HCEC 1CT (cell line): Measurements from ENCODE around the gene TTC1.
A peak's percentile ranks its signal among the peaks of the same experiment; 100 is the strongest.
"Not testable (repeated sequence)": the region's sequence is repeated elsewhere in the genome, so short reads cannot be mapped to it uniquely, and the experiment has no call there.

ENCODE experiments used
- DNase-seq: peaks from one replicate; pipeline ENCODE4 v3.0.0-alpha.2; 2017

TTC1 gene

DNA sequence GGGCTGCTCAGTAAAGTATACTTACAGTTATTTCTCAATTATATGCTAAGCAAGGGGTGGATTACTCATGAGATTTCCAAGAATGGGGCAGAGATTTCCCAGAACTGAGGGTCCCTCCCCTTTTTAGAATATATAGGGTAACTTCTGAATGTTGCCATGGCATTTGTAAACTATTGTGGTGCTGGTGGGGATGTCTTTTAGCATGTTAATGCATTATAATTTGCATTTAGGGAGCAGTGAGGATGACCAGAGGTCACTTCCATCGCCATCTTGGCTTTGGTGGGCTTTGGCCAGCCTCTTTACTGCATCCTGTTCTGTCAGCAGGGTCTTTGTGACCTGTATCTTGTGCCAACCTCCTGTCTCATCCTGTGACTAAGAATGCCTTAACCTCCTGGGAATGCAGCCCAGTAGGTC is 35.5 kb downstream of the TTC1 start:
- no peak for DNase-seq

DNA sequence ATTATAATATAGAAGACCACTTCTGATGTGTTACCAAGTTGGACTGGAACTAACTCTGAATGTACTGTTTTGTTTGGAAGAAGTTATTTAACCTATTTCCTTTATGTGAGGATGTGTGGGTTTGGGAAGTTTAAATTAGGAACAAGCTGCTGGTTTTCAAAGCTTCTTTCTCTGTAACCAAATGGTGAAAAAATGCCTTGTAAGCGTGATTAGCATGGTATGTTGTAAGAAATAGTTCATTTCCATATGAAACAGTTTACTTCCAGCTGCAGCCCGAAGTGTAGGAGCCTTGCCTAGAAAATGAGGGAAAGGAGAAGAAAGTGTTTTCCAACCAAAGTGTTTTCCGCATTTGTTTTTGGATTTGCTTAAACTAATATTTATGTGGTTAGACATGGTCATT is 36.0 kb downstream of the TTC1 start:
- DNase-seq = no peak

GRCh38 chr5:160047423-160047822 is 38.5 kb downstream of the TTC1 start:
- no peak for DNase-seq

GRCh38 chr5:160048131-160048530 is 39.2 kb downstream of the TTC1 start:
- no peak for DNase-seq

GRCh38 chr5:160049099-160049498 is 40.2 kb downstream of the TTC1 start:
- DNase-seq = no peak

DNA sequence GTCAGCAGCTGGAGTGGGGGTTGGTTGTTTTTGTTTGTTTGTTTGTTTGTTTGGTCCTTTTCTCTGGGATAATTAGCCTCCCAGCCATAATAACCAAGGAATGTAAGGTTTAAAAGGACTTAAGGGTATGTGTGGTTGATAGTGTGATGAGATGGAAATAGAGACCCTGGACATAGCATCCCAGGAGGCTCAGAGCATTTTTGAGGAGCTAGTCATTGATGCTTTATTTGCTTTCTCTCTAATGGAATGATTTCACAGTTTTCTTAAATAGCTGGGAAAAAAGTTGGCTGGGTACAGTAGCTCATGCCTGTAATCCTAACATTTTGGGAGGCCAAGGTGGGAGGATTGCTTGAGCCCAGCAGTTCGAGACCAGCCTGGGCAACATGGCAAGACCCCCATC is 45.1 kb downstream of the TTC1 start:
- DNase-seq = peak; percentile 23

GRCh38 chr5:160054831-160055230 is 45.9 kb downstream of the TTC1 start:
- DNase-seq = peak; percentile 20

DNA sequence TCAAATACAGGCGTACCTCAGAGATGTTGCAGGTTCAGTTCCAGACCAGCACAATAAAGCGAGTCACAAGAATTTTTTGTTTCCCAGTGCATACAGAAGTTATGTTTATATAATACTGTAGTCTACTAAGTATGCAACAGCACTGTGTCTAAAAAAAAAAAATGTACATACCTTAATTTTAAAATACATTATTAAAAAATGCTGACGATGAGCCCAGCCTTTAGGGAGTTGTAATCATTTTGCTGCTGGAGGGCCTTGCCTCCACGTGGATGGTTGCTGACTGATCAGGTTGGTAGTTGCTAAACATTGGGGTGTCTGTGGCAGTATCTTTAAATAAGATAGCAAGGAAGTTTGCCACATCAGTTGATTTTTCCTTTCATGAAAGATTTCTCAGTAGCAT is 48.3 kb downstream of the TTC1 start:
- DNase-seq = no peak

DNA sequence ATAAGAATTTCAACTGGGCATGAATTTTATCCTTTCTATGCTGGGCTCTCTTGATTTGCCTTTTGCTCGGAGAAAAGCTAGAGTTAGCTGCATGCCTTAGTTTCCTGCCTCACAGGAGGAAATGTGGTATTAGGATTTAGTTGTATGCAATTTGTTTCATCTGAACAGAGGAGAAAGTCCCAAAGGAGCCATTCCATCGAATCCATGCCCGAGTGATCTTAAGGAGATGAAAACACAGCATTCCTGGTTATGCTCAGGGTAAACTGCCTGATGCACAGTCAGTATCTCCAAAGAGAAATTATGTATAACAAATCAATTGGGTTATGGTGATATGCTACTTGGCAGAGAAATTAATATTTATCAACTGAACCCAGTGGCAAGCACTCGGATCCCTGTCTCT is 51.1 kb downstream of the TTC1 start:
- DNase-seq = no peak

- no peak for DNase-seq
These were observed 52.8 kb downstream of the TTC1 start for GRCh38 chr5:160061770-160062169.

GRCh38 chr5:160064417-160064810 is 55.5 kb downstream of the TTC1 start:
- DNase-seq = no peak

DNA sequence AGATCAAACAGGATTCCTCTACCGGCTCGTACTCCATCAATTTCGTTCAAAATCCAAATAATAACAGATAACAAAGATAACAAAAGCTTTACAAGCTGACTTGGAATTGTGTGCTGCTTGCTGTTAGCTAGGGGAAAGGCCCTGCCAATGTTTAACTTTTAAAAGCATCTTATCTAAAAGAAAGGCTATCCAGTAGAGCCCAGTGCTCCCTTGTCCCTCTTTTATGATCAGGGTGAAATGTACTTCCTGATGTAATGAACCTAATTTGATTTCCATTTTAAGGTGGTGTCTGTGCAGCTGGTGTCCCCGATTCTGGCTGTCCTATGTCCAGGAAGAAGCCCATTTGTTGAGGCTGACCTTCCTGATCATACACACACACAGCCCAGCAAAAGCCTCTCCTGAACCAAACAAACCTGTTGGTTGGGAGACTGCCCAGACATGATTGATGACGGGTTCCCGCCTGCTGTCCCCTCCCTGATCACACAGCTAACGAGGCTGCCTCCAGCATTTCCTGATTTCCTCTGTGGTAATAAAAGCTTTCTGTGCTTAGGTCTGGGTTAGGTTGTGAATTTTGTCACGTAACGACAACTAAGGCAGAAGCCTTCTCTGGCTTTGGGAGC is 56.2 kb downstream of the TTC1 start:
- no peak for DNase-seq

- DNase-seq = not testable (repeated sequence)
These were observed 60.2 kb downstream of the TTC1 start for GRCh38 chr5:160069120-160069519.

GRCh38 chr5:160071516-160071915 is 62.6 kb downstream of the TTC1 start:
- no peak for DNase-seq

- no peak for DNase-seq
These were observed 63.0 kb downstream of the TTC1 start for GRCh38 chr5:160071916-160072315.

DNA sequence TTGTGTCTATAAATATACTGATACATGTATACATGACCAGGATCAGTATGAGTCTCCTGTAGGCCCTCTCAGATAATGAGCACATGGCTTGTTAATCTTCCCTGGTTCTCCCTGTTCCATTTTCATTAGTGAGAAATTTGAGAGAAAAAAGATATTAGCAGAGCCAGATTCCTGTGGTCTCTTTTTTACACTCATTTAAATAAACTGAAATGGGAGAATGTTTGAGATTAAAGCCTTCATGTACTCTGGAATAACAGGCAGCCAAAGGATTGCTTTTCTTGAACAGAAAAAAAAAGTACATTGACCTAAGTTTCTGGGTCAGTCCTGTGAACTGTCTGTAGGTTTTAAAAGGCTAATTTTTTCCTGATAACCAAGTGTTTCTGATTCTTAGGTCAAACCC is 66.1 kb downstream of the TTC1 start:
- DNase-seq = no peak

DNA sequence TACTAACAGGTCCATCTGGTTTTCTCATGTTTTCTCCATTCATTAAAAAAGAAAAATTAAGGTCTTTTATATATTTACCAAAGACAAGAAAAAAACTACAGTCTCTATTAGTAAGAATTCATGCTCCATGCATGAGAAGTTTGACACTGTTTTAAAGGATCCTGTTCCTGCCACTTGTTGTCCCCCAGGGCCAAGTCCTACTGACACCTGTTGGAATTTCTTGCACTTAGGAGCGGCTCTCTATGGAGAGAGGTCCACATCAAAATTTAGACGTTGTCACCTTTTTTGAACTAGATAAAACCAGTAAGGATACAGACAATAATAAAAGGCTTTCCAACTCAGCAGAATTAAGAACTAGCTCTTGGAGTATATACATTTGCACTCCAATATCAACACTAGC is 68.1 kb downstream of the TTC1 start:
- DNase-seq = no peak

DNA sequence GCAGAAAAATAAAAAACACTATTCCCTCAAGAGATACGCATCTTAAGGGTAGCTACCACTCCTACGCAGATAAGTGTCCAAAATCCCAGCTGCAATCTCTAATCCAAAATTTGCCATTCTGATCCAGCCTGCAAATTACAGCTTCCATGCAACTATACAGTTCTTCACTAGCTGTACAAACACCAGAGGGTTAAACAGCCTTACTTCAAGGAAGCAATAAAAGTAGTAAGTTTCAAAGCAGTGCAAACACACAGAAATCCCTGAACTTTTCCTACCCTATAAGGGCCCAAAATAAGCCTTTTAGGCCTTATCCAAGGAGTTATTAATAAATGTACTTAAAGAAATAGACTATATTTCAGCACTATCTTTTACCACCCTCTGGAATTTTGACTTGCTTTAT is 70.8 kb downstream of the TTC1 start:
- no peak for DNase-seq

GRCh38 chr5:160081495-160081894 is 72.6 kb downstream of the TTC1 start:
- DNase-seq = no peak

- DNase-seq = peak; percentile 91
These were observed 73.9 kb downstream of the TTC1 start for GRCh38 chr5:160082614-160083500.

GRCh38 chr5:160083501-160083900 is 74.6 kb downstream of the TTC1 start:
- peak; percentile 65 for DNase-seq

DNA sequence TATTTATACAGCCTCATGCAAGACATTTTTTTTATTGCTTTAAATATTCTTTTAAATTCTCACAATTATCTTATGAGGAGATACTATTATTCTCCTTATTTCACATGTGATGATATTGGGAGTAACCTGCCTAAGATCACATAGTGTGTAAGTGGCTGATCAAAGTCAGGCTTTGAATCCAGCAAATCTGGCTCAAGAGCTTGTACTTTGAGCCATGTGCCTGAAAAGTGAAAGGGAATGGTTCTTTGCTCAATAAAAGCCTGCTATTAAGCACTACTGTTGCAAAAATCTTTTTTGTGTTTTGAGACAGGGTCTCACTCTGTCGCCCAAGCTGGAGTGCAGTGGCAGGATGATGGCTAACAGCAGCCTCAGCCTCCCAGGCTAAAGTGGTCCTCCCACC is 75.2 kb downstream of the TTC1 start:
- DNase-seq = no peak

GRCh38 chr5:160087199-160087598 is 78.3 kb downstream of the TTC1 start:
- DNase-seq = no peak

DNA sequence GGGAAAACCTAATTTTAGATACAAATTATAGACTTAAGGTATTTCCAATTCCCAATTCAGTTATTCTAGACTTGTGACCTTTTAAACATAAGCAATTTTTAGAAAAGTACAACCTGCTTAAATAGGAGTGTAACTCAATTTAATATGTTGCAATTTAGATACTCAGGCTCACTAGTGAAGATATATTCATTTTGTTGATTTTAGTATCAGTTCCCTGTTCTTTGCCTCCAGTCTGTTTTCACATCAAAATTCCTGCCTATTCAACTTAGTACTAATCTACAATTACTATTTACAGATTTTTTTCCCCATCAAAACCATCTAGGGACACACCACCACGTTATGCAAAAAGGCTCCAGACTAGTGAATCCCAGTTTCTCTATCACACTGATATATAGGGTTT is 79.9 kb downstream of the TTC1 start:
- no peak for DNase-seq

DNA sequence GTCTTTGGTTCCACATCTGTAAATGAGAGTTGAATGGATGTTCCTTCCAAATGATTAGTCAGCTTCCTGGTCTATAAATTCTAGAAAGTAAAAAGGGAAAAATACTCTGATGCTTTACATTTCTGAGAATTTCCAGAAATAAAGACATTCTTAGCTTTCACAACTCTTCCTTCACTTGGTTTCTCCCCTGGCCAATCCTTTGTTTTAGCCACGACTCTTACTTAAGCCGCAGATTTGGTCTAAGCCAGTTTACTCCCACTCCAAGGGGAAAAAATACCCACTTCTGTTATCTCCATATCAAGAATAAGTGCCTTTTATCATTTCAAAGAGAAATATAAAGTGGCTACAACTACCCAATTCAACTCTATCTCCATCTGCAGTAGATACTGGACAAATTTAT is 80.6 kb downstream of the TTC1 start:
- DNase-seq = no peak
